Measurements from ENCODE around the gene APPBP2.
"Not testable (repeated sequence)": the region's sequence is repeated elsewhere in the genome, so short reads cannot be mapped to it uniquely, and the experiment has no call there.

Gene APPBP2

DNA sequence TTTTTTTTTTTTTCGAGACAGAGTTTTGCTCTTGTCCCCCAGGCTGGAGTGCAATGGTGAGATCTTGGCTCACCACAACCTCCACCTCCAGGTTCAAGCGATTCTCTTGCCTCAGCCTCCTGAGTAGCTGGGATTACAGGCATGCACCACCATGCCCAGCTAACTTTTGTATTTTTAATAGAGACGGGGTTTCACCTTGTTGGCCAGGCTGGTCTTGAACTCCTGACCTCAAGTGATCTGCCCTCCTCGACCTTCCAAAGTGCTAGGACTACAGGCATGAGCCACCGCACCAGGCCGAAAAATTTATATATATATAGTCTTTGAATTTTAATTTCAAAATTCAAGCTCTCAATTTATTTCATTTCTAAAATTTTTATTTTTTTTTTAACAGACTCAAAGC is 97.6 kb downstream of the APPBP2 start:
- DNase-seq: not testable (repeated sequence)

DNA sequence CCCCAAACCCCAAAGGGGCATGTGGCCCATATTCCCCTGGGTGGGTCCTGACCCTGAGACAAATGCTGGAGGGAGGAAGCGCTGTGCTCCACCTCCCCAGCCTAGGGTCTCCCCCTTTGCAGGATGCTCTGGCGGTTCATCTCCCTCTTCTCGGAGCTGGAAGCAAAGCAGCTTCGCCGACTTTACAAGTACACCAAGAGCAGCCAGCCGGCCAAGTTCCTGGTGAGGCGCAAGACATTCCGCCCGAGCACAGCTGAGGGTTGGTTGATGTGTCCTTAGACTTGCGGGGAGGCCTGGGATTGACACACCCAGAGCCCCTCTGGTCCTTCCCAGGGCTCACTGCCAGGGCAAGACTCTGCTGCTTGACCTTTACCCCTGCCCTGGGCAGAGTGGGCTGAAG is 99.4 kb downstream of the APPBP2 start:
- DNase-seq: no peak

DNA sequence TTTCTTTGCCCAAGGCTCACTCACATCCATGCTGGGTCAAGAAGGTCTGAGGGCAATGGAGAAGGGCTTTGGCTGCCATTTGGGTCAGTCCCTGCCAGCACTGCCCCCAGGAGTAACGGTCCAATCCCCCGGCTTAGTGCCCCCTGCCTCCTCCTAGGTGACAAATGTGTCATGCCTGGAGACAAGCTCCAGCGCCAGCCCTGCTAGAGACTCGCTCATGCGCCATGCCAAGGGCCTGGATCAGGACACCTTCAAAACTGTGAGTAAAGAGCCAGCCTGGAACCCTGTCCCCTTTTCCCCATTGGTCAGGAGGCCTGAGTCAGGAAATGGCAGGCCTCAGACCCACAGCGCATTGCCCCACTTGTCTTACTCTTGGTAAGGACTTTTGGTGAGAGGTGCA is 100.4 kb downstream of the APPBP2 start:
- no peak for DNase-seq

DNA sequence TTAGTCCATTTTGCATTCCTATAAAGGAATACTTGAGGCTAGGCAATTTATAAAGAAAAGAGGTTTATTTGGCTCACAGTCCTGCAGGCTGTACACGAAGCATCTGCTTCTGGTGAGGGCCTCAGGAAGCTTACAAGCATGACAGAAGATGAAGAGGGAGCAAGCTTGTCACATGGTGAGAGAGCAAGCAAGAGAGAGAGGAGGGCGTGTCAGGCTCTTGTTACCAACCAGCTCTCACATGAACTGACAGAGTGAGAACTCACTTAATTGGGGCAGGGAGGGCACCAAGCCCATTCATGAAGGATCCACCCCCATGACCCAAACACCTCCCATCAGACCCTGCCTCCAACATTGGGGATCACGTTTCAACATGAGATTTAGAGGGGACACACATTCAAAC is 102.2 kb downstream of the APPBP2 start:
- no peak for DNase-seq

DNA sequence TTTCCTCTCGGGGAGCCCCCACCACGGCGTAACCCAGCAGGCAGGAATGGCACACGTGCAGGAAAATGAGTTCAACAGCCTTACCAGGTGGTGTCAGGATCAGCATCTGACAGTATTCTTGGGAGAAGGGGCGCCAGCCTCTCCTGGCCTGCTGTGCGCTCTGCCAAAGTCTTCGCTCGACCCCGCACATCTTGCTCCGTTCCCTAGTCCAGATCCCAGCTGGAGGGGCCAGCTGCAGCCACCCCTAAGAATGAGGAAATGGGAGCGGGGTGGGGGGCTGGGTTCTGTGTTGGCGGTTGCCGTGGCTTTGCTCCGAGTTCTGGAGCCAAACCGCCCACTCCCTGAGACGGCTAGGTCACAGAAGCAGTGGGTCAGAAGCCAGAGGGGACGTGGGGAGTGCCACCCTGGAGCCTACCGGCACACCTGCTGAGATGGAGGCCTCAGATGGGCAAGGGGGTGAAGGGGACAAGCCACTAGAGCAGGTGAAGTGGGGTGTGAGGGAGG is 103.8 kb downstream of the APPBP2 start, which contains the start of gene CHCT1:
Gene CHCT1 (plus strand): TSS at position 328 of the 504 bp plus-strand sequence. CDS start 104 bp downstream, at position 432.
- DNase-seq: no peak

- peak; percentile 71 to 74 for DNase-seq
Measured at GRCh38 chr17:60421273-60422161, 104.5 kb downstream of the APPBP2 start.

DNA sequence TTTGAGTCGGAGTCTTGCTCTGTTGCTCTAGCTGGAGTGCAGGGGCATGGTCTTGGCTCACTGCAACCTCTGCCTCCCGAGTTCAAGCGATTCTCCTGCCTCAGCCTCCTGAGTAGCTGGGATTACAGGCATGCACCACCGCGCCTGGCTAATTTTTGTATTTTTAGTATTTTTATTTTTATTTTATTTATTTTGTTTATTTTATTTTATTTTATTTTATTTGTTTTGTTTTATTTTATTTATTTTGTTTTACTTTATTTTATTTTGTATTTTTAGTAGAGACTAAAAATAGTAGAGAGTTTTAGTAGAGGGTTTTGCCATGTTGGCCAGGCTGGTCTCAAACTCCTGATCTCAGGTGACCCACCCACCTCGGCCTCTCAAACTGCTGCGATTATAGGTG is 106.2 kb downstream of the APPBP2 start:
- not testable (repeated sequence) for DNase-seq

- DNase-seq: not testable (repeated sequence)
Measured at GRCh38 chr17:60419003-60419402, 107.0 kb downstream of the APPBP2 start.

DNA sequence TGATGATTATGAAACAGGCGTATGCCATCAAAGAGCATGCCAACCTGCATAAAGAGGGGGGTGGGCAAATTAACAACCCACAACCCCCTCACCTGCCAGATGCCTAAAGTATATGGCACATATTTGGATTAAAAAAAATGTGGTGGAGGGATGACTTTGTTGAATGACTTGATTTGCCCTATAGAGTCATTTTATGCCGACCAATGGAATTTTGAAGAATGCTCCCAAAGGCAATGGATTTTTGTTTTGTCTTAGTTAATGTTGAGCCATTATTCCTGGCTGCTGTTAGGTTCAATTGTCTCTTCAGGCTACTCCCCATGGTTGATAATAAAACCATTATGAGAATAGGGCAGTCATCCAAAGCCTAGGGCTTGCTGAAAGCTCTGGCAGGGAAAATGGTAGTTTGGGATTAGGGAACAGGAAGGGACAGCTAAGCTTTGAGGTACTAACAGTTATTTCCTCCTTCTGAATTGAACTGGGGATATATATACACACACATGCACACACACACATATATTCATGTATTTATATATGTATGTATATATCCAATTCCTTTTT is 109.6 kb downstream of the APPBP2 start:
- DNase-seq: no peak

GRCh38 chr17:60415146-60415545 is 110.9 kb downstream of the APPBP2 start:
- DNase-seq: no peak

GRCh38 chr17:60412701-60413100 is 113.3 kb downstream of the APPBP2 start:
- no peak for DNase-seq

- DNase-seq: no peak
Measured at GRCh38 chr17:60410001-60410400, 116.0 kb downstream of the APPBP2 start.

DNA sequence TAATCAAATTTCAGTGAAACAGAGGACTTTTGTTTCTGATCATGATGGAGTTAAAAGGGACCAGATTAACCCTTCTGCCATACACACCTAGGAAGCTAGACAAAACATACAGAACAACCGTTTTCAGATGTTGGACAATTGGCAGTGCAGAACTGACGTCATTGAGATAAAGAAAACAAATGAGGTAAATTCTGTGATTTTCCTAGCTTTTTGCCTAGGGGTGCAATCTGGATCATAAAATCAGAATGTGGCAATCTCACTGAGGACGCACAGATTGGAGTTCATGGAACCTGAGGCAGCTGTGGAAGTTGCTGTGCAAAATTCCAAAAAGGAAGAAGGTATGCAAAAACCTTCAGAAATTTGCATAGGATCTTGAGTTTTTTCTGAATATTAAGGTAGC is 119.2 kb downstream of the APPBP2 start:
- no peak for DNase-seq

GRCh38 chr17:60403962-60404361 is 122.1 kb downstream of the APPBP2 start:
- no peak for DNase-seq

GRCh38 chr17:60403523-60403810 is 122.6 kb downstream of the APPBP2 start:
- no peak for DNase-seq

DNA sequence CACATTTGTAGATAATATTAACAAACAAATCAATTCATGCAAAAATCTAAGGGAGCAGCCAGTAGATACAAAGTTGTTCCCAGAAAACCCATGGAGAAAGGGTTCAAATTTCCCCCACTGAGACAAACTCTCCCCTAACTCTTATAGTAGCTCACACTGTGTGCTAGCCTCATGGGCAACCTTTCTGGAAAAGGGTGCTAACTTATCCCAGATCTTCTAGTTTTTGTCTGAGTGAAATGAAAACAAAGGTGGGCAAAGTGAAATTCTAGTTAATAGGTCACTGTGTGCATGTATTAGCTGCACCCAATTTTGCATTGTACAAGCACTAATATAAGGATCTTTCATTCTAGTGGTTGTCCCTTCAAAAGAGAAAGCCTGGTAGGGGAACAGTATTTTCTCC is 124.2 kb downstream of the APPBP2 start:
- DNase-seq: no peak

GRCh38 chr17:60398227-60398959 is 127.6 kb downstream of the APPBP2 start:
- no peak for DNase-seq

DNA sequence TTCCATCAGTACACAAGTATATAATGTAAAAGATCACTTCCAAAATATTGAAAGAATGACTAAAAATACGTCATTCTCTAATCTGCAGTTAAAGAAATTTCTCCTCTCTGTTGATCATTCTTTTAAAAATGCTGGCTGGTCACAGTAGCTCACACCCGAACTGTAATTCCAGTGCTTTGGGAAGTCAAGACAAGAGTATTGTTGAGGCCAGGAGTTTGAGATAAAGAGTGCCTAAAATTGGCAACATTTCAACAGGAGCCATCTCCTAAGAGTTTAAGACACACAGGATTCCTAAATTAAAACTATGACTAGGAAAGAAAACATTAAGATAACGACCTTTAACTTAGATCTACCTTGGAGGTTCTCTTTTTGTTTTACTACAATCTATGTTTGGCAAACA is 129.6 kb downstream of the APPBP2 start:
- no peak for DNase-seq

DNA sequence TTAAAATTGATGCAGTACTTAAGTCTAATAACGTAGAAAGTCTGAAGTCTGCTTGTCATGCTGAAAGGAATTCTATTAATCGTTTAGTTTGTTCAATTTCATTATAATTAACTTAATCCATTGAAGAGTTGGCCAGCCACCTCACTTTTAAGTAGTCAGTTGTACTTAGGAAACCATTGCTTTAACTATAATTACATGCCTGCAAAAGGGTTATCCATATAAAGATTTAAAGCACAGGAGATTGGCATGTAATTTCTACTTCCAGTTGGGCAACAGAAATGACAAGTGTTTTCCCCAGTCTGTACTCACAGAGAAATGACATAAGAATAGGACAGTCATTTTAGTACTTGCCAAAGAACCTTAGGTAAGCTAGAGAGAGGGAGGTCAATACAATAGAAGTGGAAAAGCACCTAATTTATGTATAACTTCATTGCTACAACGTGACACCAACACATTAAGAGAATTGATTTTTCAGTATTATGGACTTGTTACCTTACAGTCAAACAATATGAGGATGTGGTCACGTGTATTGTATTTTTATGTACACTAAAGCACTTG is 130.5 kb downstream of the APPBP2 start:
- DNase-seq: no peak

- no peak for DNase-seq
Measured at GRCh38 chr17:60393840-60394723, 132.0 kb downstream of the APPBP2 start.

Data from activated CD4-positive, alpha-beta T cell treated with anti-CD3 and anti-CD28 coated beads for 4 hours (primary cell).